Thyroid gland (tissue), 4 donors: ENCODE results near the gene DYNC2I2.

ENCODE experiments used
- CTCF ChIP-seq, 6 experiments: fragments of 200-600 bp in 3 of 6; fragments of 450-650 bp in 3 of 6; sonication (generic) in 3 of 6; IDR thresholded peaks; one replicate each; pipeline ENCODE4 v1.5.1; 2016 to 2019; ENCODE audit warnings: antibody characterized with exemption in 6 of 6, mild to moderate bottlenecking in 2 of 6, inconsistent platforms in 1 of 6, moderate library complexity in 1 of 6
- POLR2A ChIP-seq, 2 donors: fragments of 450-650 bp; IDR thresholded peaks; one replicate each; pipeline ENCODE4 v1.6.1; 2017; ENCODE audit warnings: antibody characterized with exemption in 2 of 2, mild to moderate bottlenecking in 2 of 2, moderate library complexity in 1 of 2

GRCh38 chr9:128611600-128612394, 44.9 kb downstream of the DYNC2I2 start:
- TF ChIP-seq CTCF (IDR thresholded peaks at IDR 0.05) (no peak), POLR2A (IDR thresholded peaks at IDR 0.05) (no peak)
